HK-2 (cell line): ENCODE data around the gene FLT1.

Experiments used
- DNase-seq: peaks from one replicate; pipeline ENCODE4 v3.0.0-alpha.2; 2018; ENCODE audit not compliant: unreplicated experiment

FLT1 gene

GRCh38 chr13:28385362-28385761, 109.6 kb downstream of the FLT1 start:
- DNase-seq, result no peak

GRCh38 chr13:28384789-28385188, 110.1 kb downstream of the FLT1 start:
- no peak for DNase-seq

GRCh38 chr13:28380319-28380718, 114.6 kb downstream of the FLT1 start:
- DNase-seq, result no peak

- no peak for DNase-seq
Measured at GRCh38 chr13:28379371-28380083, 115.4 kb downstream of the FLT1 start.

GRCh38 chr13:28376604-28377003, 118.3 kb downstream of the FLT1 start:
- no peak for DNase-seq

GRCh38 chr13:28375250-28375930, 119.5 kb downstream of the FLT1 start:
- DNase-seq, result no peak

GRCh38 chr13:28373810-28374209, 121.1 kb downstream of the FLT1 start:
- DNase-seq, result no peak

GRCh38 chr13:28370448-28370847, 124.5 kb downstream of the FLT1 start:
- DNase-seq, result no peak

GRCh38 chr13:28358708-28359107, 136.2 kb downstream of the FLT1 start:
- DNase-seq, result no peak

GRCh38 chr13:28357911-28358433, 137.0 kb downstream of the FLT1 start:
- no peak for DNase-seq

GRCh38 chr13:28357247-28357825, 137.6 kb downstream of the FLT1 start:
- no peak for DNase-seq

GRCh38 chr13:28356561-28357021, 138.3 kb downstream of the FLT1 start:
- no peak for DNase-seq

- DNase-seq, result no peak
Measured at GRCh38 chr13:28355822-28356371, 139.0 kb downstream of the FLT1 start.

GRCh38 chr13:28355046-28355821, 139.7 kb downstream of the FLT1 start:
- DNase-seq, result no peak

GRCh38 chr13:28353679-28354078, 141.2 kb downstream of the FLT1 start:
- no peak for DNase-seq

GRCh38 chr13:28349907-28350654, 144.8 kb downstream of the FLT1 start:
- DNase-seq, result no peak

GRCh38 chr13:28349371-28349770, 145.6 kb downstream of the FLT1 start:
- DNase-seq, result no peak

- DNase-seq, result no peak
Measured at GRCh38 chr13:28347456-28348371, 147.2 kb downstream of the FLT1 start.

- DNase-seq, result no peak
Measured at GRCh38 chr13:28346154-28346553, 148.8 kb downstream of the FLT1 start.

GRCh38 chr13:28344163-28344562, 150.8 kb downstream of the FLT1 start:
- DNase-seq, result no peak
